ENCODE measurements around the gene TBX15. TPM values are rescaled to one million over a fixed set of nuclear protein-coding genes. Genes with fewer than 3 reads are reported as not detected.

TBX15 gene
- total RNA-seq, 4 donors from 2014 or later: 0.14 to 0.32 TPM; not detected in 2

GRCh38 chr1:118997225-118997624 is 9.1 kb upstream of the TBX15 start:
- in situ Hi-C loops (cut with MboI; ENCODE audit: low pct_ligation_motif_present in 1 of 4, low pct_unique_long_range_greater_than_20kb in 1 of 4, low sequenced_read_pairs in 3 of 4): no loop called here
- DNase-seq: no peak
- Histone ChIP-seq H3K4me3 (no peak overlapping the region), H3K4me1 (peaks cover 0 to 21% (median 17%) of the 10 kb centered on the region in 4 donors), H3K27me3 (peaks cover 100% of the 10 kb centered on the region), H3K9me3 (no peaks in the 10 kb centered on the region), H3K36me3 (no peaks in the 10 kb centered on the region), H3K27ac (no peak overlapping the region)
- TF ChIP-seq CTCF (IDR thresholded peaks at IDR 0.05): no peak
- TF ChIP-seq POLR2A (IDR thresholded peaks at IDR 0.05): no peak
- TF ChIP-seq EP300 (IDR thresholded peaks at IDR 0.05; ENCODE audit: low read depth): no peak
- TF ChIP-seq POLR2AphosphoS5 (IDR thresholded peaks at IDR 0.05): no peak
- intact Hi-C loops (cut with DNase I; ENCODE audit: low total_unique reads): no loop called here
- 30 to 50% methylated on average over 1 to 7 of the region's 7 CpGs for WGBS, 2 donors (ENCODE audit: low coverage in 1 of 2)

- H3K27me3 ChIP-seq: peaks cover 100% of the 10 kb centered on the region
- TF ChIP-seq CTCF (IDR thresholded peaks at IDR 0.05) (no peak), POLR2A (IDR thresholded peaks at IDR 0.05) (no peak), EP300 (IDR thresholded peaks at IDR 0.05; ENCODE audit: low read depth) (no peak), POLR2AphosphoS5 (IDR thresholded peaks at IDR 0.05) (no peak)
- 49 to 63% methylated on average over 3 of the region's 3 CpGs for WGBS, 2 donors (ENCODE audit: low coverage in 1 of 2)
- peaks cover 0 to 8% (median 6%) of the 10 kb centered on the region in 4 donors for H3K4me1 ChIP-seq
- H3K36me3 ChIP-seq: no peaks in the 10 kb centered on the region
- intact Hi-C loops (cut with DNase I; ENCODE audit: low total_unique reads): no loop called here
- in situ Hi-C loops (cut with MboI; ENCODE audit: low pct_ligation_motif_present in 1 of 4, low pct_unique_long_range_greater_than_20kb in 1 of 4, low sequenced_read_pairs in 3 of 4): no loop called here
- DNase-seq: no peak
- H3K9me3 ChIP-seq: no peaks in the 10 kb centered on the region
- no peak overlapping the region for H3K27ac ChIP-seq
- H3K4me3 ChIP-seq: no peak overlapping the region
Observed at GRCh38 chr1:118995312-118996016, 7.3 kb upstream of the TBX15 start.

- no peak for DNase-seq
- Histone ChIP-seq H3K27ac (no peak overlapping the region), H3K27me3 (peaks cover 100% of the 10 kb centered on the region), H3K4me1 (peaks cover 0 to 8% (median 2%) of the 10 kb centered on the region in 4 donors), H3K36me3 (no peaks in the 10 kb centered on the region), H3K4me3 (no peak overlapping the region), H3K9me3 (no peaks in the 10 kb centered on the region)
- TF ChIP-seq POLR2A (IDR thresholded peaks at IDR 0.05) (no peak), EP300 (IDR thresholded peaks at IDR 0.05; ENCODE audit: low read depth) (no peak), POLR2AphosphoS5 (IDR thresholded peaks at IDR 0.05) (no peak), CTCF (IDR thresholded peaks at IDR 0.05) (no peak)
- in situ Hi-C loops (cut with MboI; ENCODE audit: low pct_ligation_motif_present in 1 of 4, low pct_unique_long_range_greater_than_20kb in 1 of 4, low sequenced_read_pairs in 3 of 4) (no loop called here), intact Hi-C loops (cut with DNase I; ENCODE audit: low total_unique reads) (no loop called here)
- 22% methylated on average over 9 of the region's 9 CpGs; no CpG with 5 or more reads in 1 of the 2 donors for whole genome bisulfite sequencing, 2 donors (ENCODE audit: low coverage in 1 of 2)
Observed at GRCh38 chr1:118993700-118994026, 5.5 kb upstream of the TBX15 start.

- H3K27ac ChIP-seq: no peak overlapping the region
- H3K4me1 ChIP-seq: peaks cover 0 to 13% (median 4%) of the 10 kb centered on the region in 4 donors
- in situ Hi-C loops (cut with MboI; ENCODE audit: low pct_ligation_motif_present in 1 of 4, low pct_unique_long_range_greater_than_20kb in 1 of 4, low sequenced_read_pairs in 3 of 4) (no loop called here), intact Hi-C loops (cut with DNase I; ENCODE audit: low total_unique reads) (no loop called here)
- TF ChIP-seq POLR2A (IDR thresholded peaks at IDR 0.05) (no peak), POLR2AphosphoS5 (IDR thresholded peaks at IDR 0.05) (no peak), EP300 (IDR thresholded peaks at IDR 0.05; ENCODE audit: low read depth) (no peak), CTCF (IDR thresholded peaks at IDR 0.05) (no peak)
- 0 to 11% methylated on average over 6 to 53 of the region's 53 CpGs for WGBS, 2 donors (ENCODE audit: low coverage in 1 of 2)
- DNase-seq: no peak
- no peaks in the 10 kb centered on the region for H3K36me3 ChIP-seq
- no peaks in the 10 kb centered on the region for H3K9me3 ChIP-seq
- peaks cover 100% of the 10 kb centered on the region for H3K27me3 ChIP-seq
- no peak overlapping the region for H3K4me3 ChIP-seq
Observed at GRCh38 chr1:118992868-118993699, 4.9 kb upstream of the TBX15 start.
